IMR-90 (cell line): ENCODE results near the gene GIT1. TPM values are rescaled to one million over a fixed set of nuclear protein-coding genes. Genes with fewer than 3 reads are reported as not detected.

Experiments used
- ATAC-seq: fragments of 200-7000 bp; cut with Tn5 transposase; 2 replicates; pipeline ENCODE4 v1.9.1; 2020; ENCODE audit warnings: low read depth, mild to moderate bottlenecking, moderate library complexity
- BruUV-seq: library from RNA; stranded (reverse); fragments of 400-500 nt; replicated peaks from 2 replicates; lab custom pipeline; 2021; lab: Mats Ljungman, UMichigan
- CTCF ChIA-PET: fragments of 300-600 bp; formaldehyde crosslinking; extraction: SDS; loops from one replicate; lab custom pipeline; 2021; ENCODE audit warnings: antibody characterized with exemption; lab: Yijun Ruan, JAX
- POLR2A ChIA-PET: fragments of 300-600 bp; sonication (Branson Sonifier 250); formaldehyde crosslinking; loops from one replicate; lab custom pipeline; 2022; ENCODE audit warnings: antibody characterized with exemption; ENCODE audit not compliant: unreplicated experiment; lab: Charles Lee
- DNase-seq: peaks from one replicate; pipeline ENCODE4 v3.0.0; 2013
- H2AFZ ChIP-seq: replicated peaks from 2 replicates; pipeline ENCODE3; 2013; ENCODE audit warnings: low read length, mild to moderate bottlenecking; ENCODE audit not compliant: poor library complexity
- H2AK5ac ChIP-seq: 2 replicates; pipeline ENCODE4 v1.6.1; 2013; ENCODE audit warnings: low read depth, low read length, inconsistent platforms
- H2AK9ac ChIP-seq: replicated peaks from 2 replicates; pipeline ENCODE3; 2013; ENCODE audit warnings: mild to moderate bottlenecking, low read depth, low read length, moderate library complexity; ENCODE audit not compliant: poor library complexity
- H2BK120ac ChIP-seq: 2 replicates; pipeline ENCODE4 v1.6.1; 2013; ENCODE audit warnings: low read depth, low read length, inconsistent platforms
- H2BK15ac ChIP-seq: 3 replicates; pipeline ENCODE4 v1.6.1; 2013; ENCODE audit warnings: low read depth, low read length, inconsistent platforms
- H2BK20ac ChIP-seq: 2 replicates; pipeline ENCODE4 v1.6.1; 2013; ENCODE audit warnings: low read depth, mild to moderate bottlenecking, inconsistent platforms, low read length, moderate library complexity
- H2BK5ac ChIP-seq: 2 replicates; pipeline ENCODE4 v1.6.1; 2013; ENCODE audit warnings: mild to moderate bottlenecking, low read depth, low read length, inconsistent platforms; ENCODE audit not compliant: poor library complexity, severe bottlenecking
- H3K14ac ChIP-seq: replicated peaks from 2 replicates; pipeline ENCODE4 v1.6.1; 2013; ENCODE audit warnings: low read depth, low read length, inconsistent platforms
- H3K18ac ChIP-seq: 2 replicates; pipeline ENCODE4 v1.6.1; 2013; ENCODE audit warnings: low read depth, low read length, control low read depth
- H3K23ac ChIP-seq: 2 replicates; pipeline ENCODE4 v1.6.1; 2013; ENCODE audit warnings: low read depth, low read length, inconsistent platforms
- H3K27ac ChIP-seq: 2 replicates; pipeline ENCODE4 v1.5.1; 2013; ENCODE audit warnings: mild to moderate bottlenecking, control low read depth, low read length; ENCODE audit not compliant: insufficient read depth
- H3K27me3 ChIP-seq: 2 replicates; pipeline ENCODE4 v1.6.1; 2013; ENCODE audit warnings: low read length; ENCODE audit not compliant: control insufficient read depth, insufficient read depth
- H3K36me3 ChIP-seq: 2 replicates; pipeline ENCODE4 v1.6.1; 2013; ENCODE audit warnings: low read length, mixed read lengths; ENCODE audit not compliant: control insufficient read depth, insufficient read depth
- H3K4ac ChIP-seq: 2 replicates; pipeline ENCODE4 v1.6.1; 2013; ENCODE audit warnings: low read depth, low read length, inconsistent platforms
- H3K4me1 ChIP-seq: 2 replicates; pipeline ENCODE4 v1.6.1; 2013; ENCODE audit warnings: low read length, mixed read lengths; ENCODE audit not compliant: control insufficient read depth, insufficient read depth
- H3K4me2 ChIP-seq: 2 replicates; pipeline ENCODE4 v1.6.1; 2013; ENCODE audit warnings: low read depth, mild to moderate bottlenecking, control low read depth, low read length, moderate library complexity
- H3K4me3 ChIP-seq: 2 replicates; pipeline ENCODE4 v1.5.1; 2013; ENCODE audit warnings: low read depth, mild to moderate bottlenecking, control low read depth, low read length, moderate library complexity; ENCODE audit not compliant: insufficient read depth
- H3K56ac ChIP-seq: 2 replicates; pipeline ENCODE4 v1.6.1; 2013; ENCODE audit warnings: low read length, inconsistent platforms; ENCODE audit not compliant: insufficient read depth; ENCODE audit errors: extremely low read depth
- H3K79me1 ChIP-seq, 2 experiments: 2 replicates each; pipeline ENCODE4 v1.6.1; 2013; ENCODE audit warnings: low read length in 2 of 2, inconsistent platforms in 1 of 2, low read depth in 1 of 2
- H3K9ac ChIP-seq: 2 replicates; pipeline ENCODE4 v1.6.1; 2013; ENCODE audit warnings: low read depth, low read length, control low read depth
- H3K9me1 ChIP-seq: 2 replicates; pipeline ENCODE4 v1.6.1; 2013; ENCODE audit warnings: low read length, inconsistent platforms; ENCODE audit not compliant: insufficient read depth
- H3K9me3 ChIP-seq: 2 replicates; pipeline ENCODE4 v1.6.1; 2013; ENCODE audit warnings: low read length; ENCODE audit not compliant: control insufficient read depth, insufficient read depth
- H4K20me1 ChIP-seq: 2 replicates; pipeline ENCODE4 v1.6.1; 2013; ENCODE audit warnings: low read length, inconsistent platforms; ENCODE audit not compliant: insufficient read depth
- H4K5ac ChIP-seq: 2 replicates; pipeline ENCODE4 v1.6.1; 2013; ENCODE audit warnings: mild to moderate bottlenecking, low read depth, low read length, control low read depth
- H4K8ac ChIP-seq, 2 experiments: 2 replicates each; pipeline ENCODE4 v1.6.1; 2013; ENCODE audit warnings: low read depth in 2 of 2, low read length in 2 of 2, control low read depth in 1 of 2, inconsistent platforms in 1 of 2
- H4K91ac ChIP-seq: 2 replicates; pipeline ENCODE4 v1.6.1; 2013; ENCODE audit warnings: low read depth, low read length, inconsistent platforms; ENCODE audit not compliant: insufficient read depth
- BHLHE40 ChIP-seq: fragments of 150-350 bp; IDR thresholded peaks from 2 replicates; pipeline ENCODE4 v1.6.1; 2016; ENCODE audit warnings: mild to moderate bottlenecking, low read depth, low read length
- CEBPB ChIP-seq: IDR thresholded peaks from 2 replicates; pipeline ENCODE4 v1.6.1; 2012; ENCODE audit warnings: low read depth, low read length, improper control_type of control experiment
- CTCF ChIP-seq: conservative IDR thresholded peaks from 2 replicates; pipeline ENCODE4 v1.5.1; 2012; ENCODE audit warnings: mild to moderate bottlenecking, low read depth, low read length, improper control_type of control experiment
- MAFK ChIP-seq: IDR thresholded peaks from 2 replicates; pipeline ENCODE4 v1.6.1; 2012; ENCODE audit warnings: low read depth, low read length, improper control_type of control experiment
- MAZ ChIP-seq: IDR thresholded peaks from 2 replicates; pipeline ENCODE4 v1.6.1; 2012; ENCODE audit warnings: low read depth, mild to moderate bottlenecking, low read length, improper control_type of control experiment, moderate library complexity, borderline replicate concordance
- MXI1 ChIP-seq: IDR thresholded peaks from 2 replicates; pipeline ENCODE4 v1.6.1; 2012; ENCODE audit warnings: low read depth, mild to moderate bottlenecking, low read length, moderate library complexity, borderline replicate concordance
- NFE2L2 ChIP-seq: fragments of 150-350 bp; IDR thresholded peaks from 2 replicates; pipeline ENCODE4 v1.6.1; 2016; ENCODE audit warnings: low read depth, mild to moderate bottlenecking, low read length
- RAD21 ChIP-seq: IDR thresholded peaks from 2 replicates; pipeline ENCODE4 v1.6.1; 2012; ENCODE audit warnings: low read length, improper control_type of control experiment
- RCOR1 ChIP-seq: IDR thresholded peaks from 2 replicates; pipeline ENCODE4 v1.6.1; 2012; ENCODE audit warnings: mild to moderate bottlenecking, low read length, improper control_type of control experiment; ENCODE audit not compliant: insufficient replicate concordance
- SMC3 ChIP-seq: fragments of 150-350 bp; IDR thresholded peaks from 2 replicates; pipeline ENCODE4 v1.6.1; 2016; ENCODE audit warnings: low read depth, mild to moderate bottlenecking, antibody characterized with exemption, low read length, moderate library complexity
- WGBS, 2 experiments: methylation state at CpG; one replicate each; pipeline versions ENCODE4 v1.1.5 to v1.1.7; 2013; ENCODE audit warnings: missing lambda C conversion rate in 2 of 2; ENCODE audit not compliant: insufficient read length in 1 of 2; ENCODE audit errors: extremely low coverage in 2 of 2; 5-methylcytosine and 5-hydroxymethylcytosine counted together
- dilution Hi-C: fragments of 300-500 bp; cut with HindIII; formaldehyde crosslinking; loops from one replicate; pipeline ENCODE4 v1.14.3; 2018; ENCODE audit warnings: low sequenced_read_pairs; ENCODE audit not compliant: unreplicated experiment
- in situ Hi-C: fragments of 300-500 bp; cut with MboI; formaldehyde crosslinking; loops from 3 replicates; pipeline ENCODE4 v1.14.3; 2019; ENCODE audit warnings: low sequenced_read_pairs, inconsistent platforms, mixed read lengths
- intact Hi-C: fragments of 100-400 bp; cut with micrococcal nuclease; formaldehyde crosslinking; loops from 2 replicates; pipeline ENCODE4 v1.10.0; 2022
- polyA plus RNA-seq, 3 experiments: library from polyadenylated mRNA; depleted of rRNA; stranded (reverse); fragments of >200 nt; gene quantifications; 2 replicates each; pipeline ENCODE4 v1.2.3, GENCODE V29; 2012; ENCODE audit warnings: low replicate concordance in 1 of 3
- total RNA-seq: library from RNA; depleted of rRNA; stranded (reverse); fragments of >200 nt; gene quantifications from 2 replicates; pipeline ENCODE4 v1.2.3, GENCODE V29; 2012

Gene GIT1
- total and polyA plus RNA-seq, 2 of the 4 experiments (the other 2 are of a cell fraction): 14.2 to 34.2 TPM

GRCh38 chr17:29546085-29546484 lies 43.4 kb downstream of the GIT1 start:
- H4K8ac ChIP-seq: no peak overlapping the region
- TF ChIP-seq SMC3: no peak
- TF ChIP-seq NFE2L2: peak; percentile 70
- no peak for TF ChIP-seq RAD21
- TF ChIP-seq MXI1: no peak
- TF ChIP-seq BHLHE40: no peak
- peak; percentile 53; the same call in 1 of the 2 replicates for TF ChIP-seq MAFK
- TF ChIP-seq MAZ: no peak
- TF ChIP-seq CEBPB: no peak
- no peak for TF ChIP-seq CTCF
- no peak for TF ChIP-seq RCOR1
- no peak overlapping the region for H3K18ac ChIP-seq
- peaks cover 2% of the 10 kb centered on the region; the same call in 1 of the 2 replicates for H3K4me1 ChIP-seq
- ChIA-PET POLR2A (interaction anchor here (0.5 kb wide), 1 partner anchor 12 kb away, joined by 3 read pairs; no protein-coding TSS in a partner anchor), CTCF (no interaction called here)
- H3K14ac ChIP-seq: no peak overlapping the region
- no peak overlapping the region for H3K9ac ChIP-seq
- no peaks in the 10 kb centered on the region for H3K9me3 ChIP-seq
- no peak overlapping the region for H3K56ac ChIP-seq
- no peak overlapping the region for H3K4me3 ChIP-seq
- 0 out of 2 replicates have a peak, but pooled peaks cover 3% of the 10 kb centered on the region for H4K20me1 ChIP-seq
- no peak overlapping the region for H2BK20ac ChIP-seq
- H2BK120ac ChIP-seq: no peak overlapping the region
- peaks cover 3 to 8% of the 10 kb centered on the region in 2 experiments; a peak in 2 of 4 replicates for H3K79me1 ChIP-seq
- intact Hi-C loops: no loop called here
- dilution Hi-C loops: no loop called here
- no TSS peak for BruUV-seq
- H3K9me1 ChIP-seq: no peaks in the 10 kb centered on the region
- H2AFZ ChIP-seq: no peak overlapping the region
- H4K91ac ChIP-seq: no peak overlapping the region
- no peak overlapping the region for H2BK5ac ChIP-seq
- DNase-seq (no peak), ATAC-seq (no peak)
- H4K5ac ChIP-seq: no peak overlapping the region
- no peak overlapping the region for H2AK9ac ChIP-seq
- WGBS, 2 experiments: no CpG with 5 or more reads among the region's 1 CpG
- H2AK5ac ChIP-seq: no peak overlapping the region
- no peaks in the 10 kb centered on the region for H3K27me3 ChIP-seq
- H3K4ac ChIP-seq: no peak overlapping the region
- H3K27ac ChIP-seq: no peak overlapping the region
- no peak overlapping the region for H2BK15ac ChIP-seq
- in situ Hi-C loops: no loop called here
- no peak overlapping the region for H3K23ac ChIP-seq
- H3K4me2 ChIP-seq: no peak overlapping the region
- H3K36me3 ChIP-seq: peaks cover 21% of the 10 kb centered on the region
